HG02981 (cell line): ENCODE data around the gene UXS1.

Experiments used
- ATAC-seq: cut with Tn5 transposase; IDR thresholded peaks from one replicate; pipeline ENCODE4 v1.9.1; 2021; ENCODE audit warnings: mild to moderate bottlenecking, moderate library complexity; ENCODE audit not compliant: unreplicated experiment

Gene UXS1

GRCh38 chr2:106113361-106113966 is 80.6 kb downstream of the UXS1 start:
- ATAC-seq, result no peak

GRCh38 chr2:106111882-106112571 is 82.1 kb downstream of the UXS1 start:
- ATAC-seq, result no peak

GRCh38 chr2:106109675-106110424 is 84.3 kb downstream of the UXS1 start:
- no peak for ATAC-seq

GRCh38 chr2:106108791-106109190 is 85.3 kb downstream of the UXS1 start:
- no peak for ATAC-seq

GRCh38 chr2:106108351-106108750 is 85.8 kb downstream of the UXS1 start:
- no peak for ATAC-seq

- ATAC-seq, result peak; percentile 79
Observed at GRCh38 chr2:106107509-106108131, 86.5 kb downstream of the UXS1 start.

GRCh38 chr2:106106622-106107508 is 87.2 kb downstream of the UXS1 start:
- no peak for ATAC-seq

GRCh38 chr2:106105151-106105922 is 88.8 kb downstream of the UXS1 start:
- no peak for ATAC-seq

- peak; percentile 43 for ATAC-seq
Observed at GRCh38 chr2:106104332-106105062, 89.6 kb downstream of the UXS1 start.

GRCh38 chr2:106099691-106100090 is 94.4 kb downstream of the UXS1 start:
- no peak for ATAC-seq

GRCh38 chr2:106098664-106099063 is 95.4 kb downstream of the UXS1 start:
- ATAC-seq, result no peak

GRCh38 chr2:106098081-106098480 is 96.0 kb downstream of the UXS1 start:
- no peak for ATAC-seq

GRCh38 chr2:106097038-106098000 is 96.8 kb downstream of the UXS1 start:
- no peak for ATAC-seq

GRCh38 chr2:106096299-106097037 is 97.6 kb downstream of the UXS1 start:
- no peak for ATAC-seq

- no peak for ATAC-seq
Observed at GRCh38 chr2:106095478-106096298, 98.4 kb downstream of the UXS1 start.

GRCh38 chr2:106094131-106094841 is 99.8 kb downstream of the UXS1 start:
- ATAC-seq, result no peak
